ENCODE measurements around the gene TPST1.

GRCh38 chr7:66283003-66283920 lies 78.1 kb downstream of the TPST1 start:
- TF ChIP-seq, protein P1, sequence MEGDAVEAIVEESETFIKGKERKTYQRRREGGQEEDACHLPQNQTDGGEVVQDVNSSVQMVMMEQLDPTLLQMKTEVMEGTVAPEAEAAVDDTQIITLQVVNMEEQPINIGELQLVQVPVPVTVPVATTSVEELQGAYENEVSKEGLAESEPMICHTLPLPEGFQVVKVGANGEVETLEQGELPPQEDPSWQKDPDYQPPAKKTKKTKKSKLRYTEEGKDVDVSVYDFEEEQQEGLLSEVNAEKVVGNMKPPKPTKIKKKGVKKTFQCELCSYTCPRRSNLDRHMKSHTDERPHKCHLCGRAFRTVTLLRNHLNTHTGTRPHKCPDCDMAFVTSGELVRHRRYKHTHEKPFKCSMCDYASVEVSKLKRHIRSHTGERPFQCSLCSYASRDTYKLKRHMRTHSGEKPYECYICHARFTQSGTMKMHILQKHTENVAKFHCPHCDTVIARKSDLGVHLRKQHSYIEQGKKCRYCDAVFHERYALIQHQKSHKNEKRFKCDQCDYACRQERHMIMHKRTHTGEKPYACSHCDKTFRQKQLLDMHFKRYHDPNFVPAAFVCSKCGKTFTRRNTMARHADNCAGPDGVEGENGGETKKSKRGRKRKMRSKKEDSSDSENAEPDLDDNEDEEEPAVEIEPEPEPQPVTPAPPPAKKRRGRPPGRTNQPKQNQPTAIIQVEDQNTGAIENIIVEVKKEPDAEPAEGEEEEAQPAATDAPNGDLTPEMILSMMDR (optimal IDR thresholded peaks at IDR 0.05 in 1 of 3, IDR thresholded peaks at IDR 0.05 in 1 of 3, conservative IDR thresholded peaks at IDR 0.05 in 1 of 3; ENCODE audit: extremely low read depth in 1 of 3, insufficient read depth in 2 of 3, low read length in 3 of 3), result no peak
- TF ChIP-seq EZH2 (IDR thresholded peaks at IDR 0.05; ENCODE audit: low read length), result no peak

Data from keratinocyte (primary cell).